Activated naive CD4-positive, alpha-beta T cell treated with anti-CD3 and anti-CD28 coated beads, Interleukin-2, amount 50 U/mL, for 24 hours (primary cell): ENCODE measurements around the gene LRRC4B.
A peak's percentile ranks its signal among the peaks of the same experiment; 100 is the strongest.

Source experiments
- H3K27ac Mint-ChIP-seq: one replicate; pipeline ENCODE4 v1.8.0; 2021; ENCODE audit warnings: mild to moderate bottlenecking, mixed read lengths
- H3K27me3 Mint-ChIP-seq: one replicate; pipeline ENCODE4 v1.8.0; 2021; ENCODE audit warnings: mixed read lengths
- H3K36me3 Mint-ChIP-seq: one replicate; pipeline ENCODE4 v1.8.0; 2021; ENCODE audit warnings: mixed read lengths
- H3K4me1 Mint-ChIP-seq: one replicate; pipeline ENCODE4 v1.8.0; 2021; ENCODE audit warnings: mixed read lengths
- H3K4me3 Mint-ChIP-seq: one replicate; pipeline ENCODE4 v1.8.0; 2021; ENCODE audit warnings: mild to moderate bottlenecking, mixed read lengths
- H3K9me3 Mint-ChIP-seq: one replicate; pipeline ENCODE4 v1.8.0; 2021; ENCODE audit warnings: mixed read lengths

The LRRC4B gene

GRCh38 chr19:50562329-50562728 is 5.9 kb downstream of the LRRC4B start:
- H3K4me1 Mint-ChIP-seq = peaks cover 17% of the 10 kb centered on the region
- no peak overlapping the region for H3K27ac Mint-ChIP-seq

GRCh38 chr19:50559636-50560035 is 8.6 kb downstream of the LRRC4B start:
- Mint-ChIP-seq H3K27ac (no peak overlapping the region), H3K27me3 (peaks cover 37% of the 10 kb centered on the region), H3K4me3 (no peak overlapping the region), H3K9me3 (no peaks in the 10 kb centered on the region), H3K36me3 (no peaks in the 10 kb centered on the region), H3K4me1 (peaks cover 9% of the 10 kb centered on the region)

More at GRCh38 chr19:50562329-50562728, 5.9 kb downstream of the LRRC4B start:
- no peaks in the 10 kb centered on the region for H3K9me3 Mint-ChIP-seq
- no peak overlapping the region for H3K4me3 Mint-ChIP-seq
- peaks cover 39% of the 10 kb centered on the region for H3K27me3 Mint-ChIP-seq
- no peaks in the 10 kb centered on the region for H3K36me3 Mint-ChIP-seq

GRCh38 chr19:50558449-50558848 is 9.8 kb downstream of the LRRC4B start:
- peaks cover 9% of the 10 kb centered on the region for H3K4me1 Mint-ChIP-seq
- peaks cover 34% of the 10 kb centered on the region for H3K27me3 Mint-ChIP-seq
- H3K36me3 Mint-ChIP-seq = no peaks in the 10 kb centered on the region
- H3K27ac Mint-ChIP-seq = no peak overlapping the region
- no peaks in the 10 kb centered on the region for H3K9me3 Mint-ChIP-seq
- no peak overlapping the region for H3K4me3 Mint-ChIP-seq

- H3K9me3 Mint-ChIP-seq = no peaks in the 10 kb centered on the region
- peaks cover 36% of the 10 kb centered on the region for H3K27me3 Mint-ChIP-seq
- H3K4me3 Mint-ChIP-seq = no peak overlapping the region
- peaks cover 9% of the 10 kb centered on the region for H3K4me1 Mint-ChIP-seq
- H3K27ac Mint-ChIP-seq = no peak overlapping the region
- H3K36me3 Mint-ChIP-seq = no peaks in the 10 kb centered on the region
Measured at GRCh38 chr19:50558039-50558438, 10.2 kb downstream of the LRRC4B start.

- Mint-ChIP-seq H3K4me3 (no peak overlapping the region), H3K27me3 (peaks cover 40% of the 10 kb centered on the region), H3K36me3 (no peaks in the 10 kb centered on the region), H3K9me3 (no peaks in the 10 kb centered on the region), H3K27ac (no peak overlapping the region), H3K4me1 (peaks cover 15% of the 10 kb centered on the region)
Measured at GRCh38 chr19:50557009-50557613, 11.1 kb downstream of the LRRC4B start.

GRCh38 chr19:50556282-50557008 is 11.8 kb downstream of the LRRC4B start:
- Mint-ChIP-seq H3K27ac (no peak overlapping the region), H3K36me3 (no peaks in the 10 kb centered on the region), H3K4me1 (peaks cover 18% of the 10 kb centered on the region), H3K27me3 (peaks cover 43% of the 10 kb centered on the region), H3K9me3 (no peaks in the 10 kb centered on the region), H3K4me3 (peak overlapping the region; percentile 93)

GRCh38 chr19:50555450-50556281 is 12.6 kb downstream of the LRRC4B start:
- Mint-ChIP-seq H3K4me1 (peaks cover 20% of the 10 kb centered on the region), H3K36me3 (no peaks in the 10 kb centered on the region), H3K27ac (no peak overlapping the region)

GRCh38 chr19:50555033-50555432 is 13.2 kb downstream of the LRRC4B start:
- Mint-ChIP-seq H3K27me3 (peaks cover 48% of the 10 kb centered on the region), H3K4me3 (peak overlapping the region; percentile 31), H3K27ac (no peak overlapping the region)

More at GRCh38 chr19:50555450-50556281, 12.6 kb downstream of the LRRC4B start:
- Mint-ChIP-seq H3K4me3 (peak overlapping the region; percentile 93), H3K9me3 (no peaks in the 10 kb centered on the region), H3K27me3 (peaks cover 43% of the 10 kb centered on the region)

GRCh38 chr19:50554212-50554611 is 14.0 kb downstream of the LRRC4B start:
- Mint-ChIP-seq H3K4me1 (peaks cover 20% of the 10 kb centered on the region), H3K36me3 (no peaks in the 10 kb centered on the region), H3K4me3 (no peak overlapping the region), H3K27me3 (peaks cover 48% of the 10 kb centered on the region), H3K9me3 (no peaks in the 10 kb centered on the region), H3K27ac (no peak overlapping the region)

More at GRCh38 chr19:50555033-50555432, 13.2 kb downstream of the LRRC4B start:
- H3K36me3 Mint-ChIP-seq = no peaks in the 10 kb centered on the region
- peaks cover 20% of the 10 kb centered on the region for H3K4me1 Mint-ChIP-seq
- H3K9me3 Mint-ChIP-seq = no peaks in the 10 kb centered on the region

GRCh38 chr19:50553134-50553703 is 15.0 kb downstream of the LRRC4B start:
- Mint-ChIP-seq H3K27me3 (peaks cover 44% of the 10 kb centered on the region), H3K27ac (no peak overlapping the region), H3K4me1 (peaks cover 20% of the 10 kb centered on the region), H3K36me3 (no peaks in the 10 kb centered on the region), H3K4me3 (no peak overlapping the region), H3K9me3 (no peaks in the 10 kb centered on the region)

- Mint-ChIP-seq H3K4me1 (peaks cover 20% of the 10 kb centered on the region), H3K4me3 (no peak overlapping the region), H3K9me3 (no peaks in the 10 kb centered on the region), H3K27me3 (peaks cover 43% of the 10 kb centered on the region), H3K27ac (peak overlapping the region; percentile 2), H3K36me3 (no peaks in the 10 kb centered on the region)
Measured at GRCh38 chr19:50552540-50552939, 15.7 kb downstream of the LRRC4B start.

GRCh38 chr19:50551715-50552187 is 16.5 kb downstream of the LRRC4B start:
- no peak overlapping the region for H3K27ac Mint-ChIP-seq
- peaks cover 42% of the 10 kb centered on the region for H3K27me3 Mint-ChIP-seq
- peaks cover 20% of the 10 kb centered on the region for H3K4me1 Mint-ChIP-seq
- no peaks in the 10 kb centered on the region for H3K9me3 Mint-ChIP-seq
- H3K4me3 Mint-ChIP-seq = no peak overlapping the region
- H3K36me3 Mint-ChIP-seq = no peaks in the 10 kb centered on the region

GRCh38 chr19:50551034-50551714 is 17.1 kb downstream of the LRRC4B start:
- H3K9me3 Mint-ChIP-seq = no peaks in the 10 kb centered on the region
- peaks cover 38% of the 10 kb centered on the region for H3K27me3 Mint-ChIP-seq
- H3K27ac Mint-ChIP-seq = no peak overlapping the region
- peaks cover 15% of the 10 kb centered on the region for H3K4me1 Mint-ChIP-seq
- H3K4me3 Mint-ChIP-seq = no peak overlapping the region
- no peaks in the 10 kb centered on the region for H3K36me3 Mint-ChIP-seq

GRCh38 chr19:50550594-50550966 is 17.7 kb downstream of the LRRC4B start:
- Mint-ChIP-seq H3K4me3 (no peak overlapping the region), H3K9me3 (no peaks in the 10 kb centered on the region), H3K27ac (no peak overlapping the region), H3K4me1 (peaks cover 15% of the 10 kb centered on the region), H3K36me3 (no peaks in the 10 kb centered on the region), H3K27me3 (peaks cover 35% of the 10 kb centered on the region)
